Measurements from ENCODE around the gene MBOAT1. TPM values are rescaled to one million over a fixed set of nuclear protein-coding genes. Genes with fewer than 3 reads are reported as not detected.

MBOAT1 gene
- polyA plus RNA-seq, 1 of the 3 experiments (the other 2 are of a cell fraction), result 3.0 TPM

- WGBS (ENCODE audit: low lambda C conversion rate), result 94% methylated on average over 6 of the region's 6 CpGs
- Histone ChIP-seq H3K27me3 (ENCODE audit: insufficient read depth) (no peaks in the 10 kb centered on the region), H3K79me2 (ENCODE audit: insufficient read depth) (no peaks in the 10 kb centered on the region), H3K9ac (no peak overlapping the region), H3K27ac (ENCODE audit: low read depth in 2 of 2, low read length in 1 of 2) (no peak overlapping the region), H3K4me3 (ENCODE audit: low read depth in 2 of 2, low read length in 1 of 2) (no peak overlapping the region), H2AFZ (ENCODE audit: low read depth) (no peak overlapping the region), H4K20me1 (ENCODE audit: insufficient read depth) (no peaks in the 10 kb centered on the region), H3K9me2 (no peaks in the 10 kb centered on the region), H3K4me1 (ENCODE audit: control insufficient read depth in 1 of 2, insufficient read depth in 2 of 2, low read depth in 1 of 2, low read length in 1 of 2) (no peaks in the 10 kb centered on the region; a peak in 2 of 4 replicates), H3K4me2 (no peak overlapping the region), H3F3A (replicated peaks; ENCODE audit: insufficient read depth) (no peaks in the 10 kb centered on the region), H3K9me3 (no peaks in the 10 kb centered on the region), H3K36me3 (replicated peaks in 1 of 2; ENCODE audit: control insufficient read depth in 1 of 2, insufficient read depth in 2 of 2, low read length in 1 of 2) (no peaks in the 10 kb centered on the region)
- CTCF ChIA-PET, result interaction anchor here (1.0 to 2.9 kb wide), 2 partner anchors 9 to 44 kb away, joined by 3 to 20 read pairs; no protein-coding TSS in a partner anchor
- no peak for DNase-seq
- no peak for TF ChIP-seq RFX5 (IDR thresholded peaks at IDR 0.05; ENCODE audit: low read length)
- no peak for TF ChIP-seq USF1 (IDR thresholded peaks at IDR 0.05; ENCODE audit: borderline replicate concordance, low read depth)
- TF ChIP-seq RAD21 (IDR thresholded peaks at IDR 0.05; ENCODE audit: low read length), result no peak
- no peak for TF ChIP-seq POLR2AphosphoS5 (IDR thresholded peaks at IDR 0.05; ENCODE audit: low read depth, low read length)
- no peak for TF ChIP-seq USF2 (IDR thresholded peaks at IDR 0.05; ENCODE audit: borderline replicate concordance, low read depth, low read length)
- TF ChIP-seq EP300 (IDR thresholded peaks at IDR 0.05; ENCODE audit: borderline replicate concordance in 1 of 2, low read depth in 1 of 2, low read length in 1 of 2), result no peak
- TF ChIP-seq RXRA (IDR thresholded peaks at IDR 0.05; ENCODE audit: borderline replicate concordance, low read depth), result no peak
- TF ChIP-seq TAF1 (IDR thresholded peaks at IDR 0.05; ENCODE audit: borderline replicate concordance, low read depth, low read length), result no peak
- TF ChIP-seq MEF2A (IDR thresholded peaks at IDR 0.05; ENCODE audit: borderline replicate concordance, low read depth), result no peak
- TF ChIP-seq REST (IDR thresholded peaks at IDR 0.05; ENCODE audit: low read depth, low read length), result no peak
- no peak for TF ChIP-seq JUND (IDR thresholded peaks at IDR 0.05)
- TF ChIP-seq YY1 (IDR thresholded peaks at IDR 0.05; ENCODE audit: low read depth), result no peak
- POLR2A ChIA-PET, result no interaction called here
Observed at GRCh38 chr6:20135677-20136268, 76.5 kb downstream of the MBOAT1 start.

All from SK-N-SH (cell line).